Esophagus squamous epithelium (tissue), 4 donors: ENCODE results near the gene SMIM35.

Experiments
- CTCF ChIP-seq, 6 experiments: fragments of 450-650 bp in 4 of 6; fragments of 200-600 bp in 2 of 6; sonication (generic) in 2 of 6; IDR thresholded peaks; one replicate each; pipeline ENCODE4 v1.5.1; 2016 to 2019; ENCODE audit warnings: antibody characterized with exemption in 6 of 6, mild to moderate bottlenecking in 4 of 6, moderate library complexity in 4 of 6
- POLR2A ChIP-seq, 4 donors: fragments of 450-650 bp; IDR thresholded peaks; one replicate each; pipeline ENCODE4 v1.6.1; 2017; ENCODE audit warnings: antibody characterized with exemption in 4 of 4, mild to moderate bottlenecking in 4 of 4, moderate library complexity in 3 of 4

DNA sequence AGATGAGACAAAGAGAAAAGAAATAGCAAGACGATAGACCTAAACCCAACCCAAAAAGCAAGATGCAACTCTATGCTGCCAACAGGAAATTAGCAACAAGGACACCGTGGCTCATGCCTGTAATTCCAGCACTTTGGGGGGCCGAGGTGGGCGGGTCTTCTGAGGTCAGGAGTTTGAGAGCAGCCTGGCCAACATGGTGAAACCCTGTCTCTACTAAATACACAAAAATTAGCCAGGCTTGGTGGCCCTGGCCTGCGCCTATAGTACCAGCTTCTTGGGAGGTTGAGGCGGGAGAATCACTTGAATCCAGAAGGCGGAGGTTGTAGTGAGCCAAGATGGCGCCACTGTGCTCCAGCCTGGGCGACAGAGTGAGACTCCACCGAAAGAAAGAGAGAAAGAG, 124.9 kb downstream of the SMIM35 start:
- TF ChIP-seq CTCF (IDR thresholded peaks at IDR 0.05) (no peak), POLR2A (IDR thresholded peaks at IDR 0.05) (no peak)
